GM10847 (cell line): Measurements from ENCODE around the gene SLC1A7.

ENCODE experiments used
- POLR2A ChIP-seq: IDR thresholded peaks from 2 replicates; pipeline ENCODE4 v1.6.1; 2011; ENCODE audit not compliant: insufficient read length; ENCODE audit errors: extremely low read depth

SLC1A7 gene

DNA sequence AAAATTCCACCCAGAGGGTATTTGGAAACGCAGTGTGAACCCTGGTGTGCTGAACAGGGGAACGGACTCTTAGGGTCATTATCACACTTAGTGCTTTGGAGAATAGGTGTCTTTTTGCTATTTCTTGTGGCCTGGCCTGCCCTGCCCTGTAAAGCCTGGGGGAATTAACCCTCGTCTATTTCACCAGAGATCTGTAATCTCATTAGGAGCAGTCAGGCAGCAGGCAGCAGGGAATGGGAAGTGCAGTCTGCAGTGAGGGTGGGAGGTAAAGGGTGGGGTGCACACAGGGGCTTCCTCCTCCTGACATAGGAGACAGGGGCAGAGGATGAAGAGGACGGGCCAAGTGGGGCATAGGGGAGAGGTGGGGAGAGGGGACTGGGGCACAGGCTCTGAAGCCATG lies 1.1 kb upstream of the SLC1A7 start:
- TF ChIP-seq POLR2A, result no peak

DNA sequence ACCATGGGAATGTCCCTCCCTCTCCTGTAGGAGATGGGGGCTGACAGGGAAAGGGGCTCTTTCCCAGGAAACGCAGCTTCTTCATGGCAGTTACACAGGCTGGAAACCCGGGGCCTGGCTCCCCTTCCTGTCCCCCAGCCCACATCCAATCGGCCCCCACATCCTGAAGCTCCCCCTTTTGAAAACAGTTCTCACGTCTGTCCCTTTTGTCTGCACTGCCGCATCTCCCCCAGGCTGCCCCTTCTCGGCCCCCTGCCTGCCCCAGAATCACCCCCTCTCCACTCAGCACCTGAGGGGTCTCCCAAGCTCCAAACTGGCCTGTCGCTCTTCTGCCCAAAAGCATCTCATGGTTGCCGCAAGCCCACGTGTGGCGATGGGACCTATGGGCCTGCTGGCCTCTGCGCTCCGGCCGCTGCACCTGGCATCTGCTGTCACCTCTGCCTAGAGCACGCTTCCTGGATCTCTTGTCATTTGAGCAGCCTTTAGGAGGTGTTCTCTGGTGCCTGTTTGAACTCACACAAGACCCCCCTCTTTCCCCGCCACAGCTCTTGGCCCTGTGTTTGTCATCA lies 867 bp downstream of the SLC1A7 start:
- TF ChIP-seq POLR2A, result no peak

GRCh38 chr1:53140451-53140850 lies 2.0 kb downstream of the SLC1A7 start:
- no peak for TF ChIP-seq POLR2A

- no peak for TF ChIP-seq POLR2A
These were observed 2.5 kb downstream of the SLC1A7 start for GRCh38 chr1:53139951-53140361.

- TF ChIP-seq POLR2A, result no peak
These were observed 3.2 kb downstream of the SLC1A7 start for GRCh38 chr1:53138991-53139884.

- no peak for TF ChIP-seq POLR2A
These were observed 4.7 kb downstream of the SLC1A7 start for GRCh38 chr1:53137729-53138128.

DNA sequence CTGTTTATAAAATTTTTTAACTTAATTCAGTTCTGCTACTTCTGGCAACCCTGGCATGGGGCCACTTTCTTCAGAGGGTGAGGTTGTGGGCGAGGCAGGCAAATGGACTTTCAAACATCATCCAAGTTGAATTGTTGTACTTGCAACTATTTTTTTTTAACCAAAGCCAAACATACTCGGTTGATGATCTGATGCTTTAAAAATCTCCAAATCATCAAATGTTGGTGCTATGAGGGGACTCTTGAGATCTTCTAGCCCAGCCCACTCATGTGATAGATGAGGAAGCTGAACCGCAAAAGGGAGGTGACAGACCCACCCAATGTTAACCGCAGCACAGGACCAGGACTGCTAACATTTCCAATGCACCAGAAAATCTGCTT lies 6.7 kb downstream of the SLC1A7 start:
- no peak for TF ChIP-seq POLR2A

- TF ChIP-seq POLR2A, result no peak
These were observed 7.3 kb downstream of the SLC1A7 start for GRCh38 chr1:53134961-53135734.

DNA sequence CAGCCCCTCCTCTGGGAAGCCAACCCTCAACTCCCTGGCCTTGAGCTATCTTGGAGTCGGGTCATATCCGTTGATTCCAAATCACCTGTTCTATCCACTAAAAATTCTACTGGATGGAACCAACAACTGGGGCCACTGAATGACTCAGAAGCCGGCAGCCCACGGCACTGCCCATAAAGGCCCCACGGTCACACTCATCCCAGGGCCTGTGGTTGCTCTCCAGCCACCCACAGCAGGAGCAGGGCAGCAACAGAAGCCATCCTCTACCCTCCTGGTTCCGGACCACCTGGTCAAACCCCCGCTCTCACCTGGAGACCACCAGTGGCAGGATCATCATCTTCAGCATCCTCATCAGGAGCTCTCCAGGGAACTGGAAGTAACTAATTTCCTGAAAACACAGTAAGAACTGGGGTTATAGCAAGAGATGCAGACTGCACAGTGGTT lies 8.4 kb downstream of the SLC1A7 start:
- TF ChIP-seq POLR2A, result no peak

DNA sequence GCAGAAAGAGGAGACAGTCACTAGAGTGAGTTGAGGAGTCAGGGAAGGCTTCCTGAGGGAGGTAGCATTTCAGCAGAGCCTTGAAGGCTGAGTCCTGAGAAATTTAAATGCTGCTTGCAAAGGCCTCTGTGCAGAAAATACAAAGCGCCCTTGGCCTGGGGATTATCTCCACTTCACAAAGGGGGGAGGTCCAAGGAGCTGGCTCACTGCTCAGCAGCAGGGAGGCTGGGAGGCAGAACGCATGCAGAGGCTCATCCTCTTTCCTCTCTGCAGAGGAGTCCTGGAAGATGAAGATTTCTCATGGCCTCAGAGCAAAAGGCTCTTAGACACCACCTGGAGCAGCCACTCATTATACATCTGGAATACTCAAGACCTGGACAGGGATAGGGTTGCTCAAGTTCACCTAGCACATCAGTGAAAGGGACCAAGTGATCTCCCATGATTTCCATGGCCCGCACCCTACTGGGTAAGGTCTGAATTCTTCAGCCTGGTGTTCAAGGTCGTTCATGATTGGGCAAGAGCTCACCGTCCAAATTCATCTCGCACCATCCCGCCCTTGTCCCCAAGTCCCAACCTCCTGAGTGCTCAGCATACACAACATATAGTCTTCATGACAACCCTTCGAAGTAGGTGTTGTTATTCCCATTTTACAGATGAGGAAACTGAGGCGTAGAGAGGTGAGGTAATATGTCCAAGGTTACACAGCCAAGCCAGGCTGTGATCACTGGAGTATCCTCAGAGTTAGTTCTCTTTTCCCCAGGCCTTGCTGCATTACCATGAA lies 9.0 kb downstream of the SLC1A7 start:
- TF ChIP-seq POLR2A, result no peak

GRCh38 chr1:53132176-53132575 lies 10.3 kb downstream of the SLC1A7 start:
- TF ChIP-seq POLR2A, result no peak

GRCh38 chr1:53131590-53131938 lies 10.9 kb downstream of the SLC1A7 start:
- TF ChIP-seq POLR2A, result no peak

GRCh38 chr1:53130878-53131589 lies 11.4 kb downstream of the SLC1A7 start:
- no peak for TF ChIP-seq POLR2A

GRCh38 chr1:53130598-53130877 lies 11.9 kb downstream of the SLC1A7 start:
- TF ChIP-seq POLR2A, result no peak

GRCh38 chr1:53129891-53130597 lies 12.4 kb downstream of the SLC1A7 start:
- no peak for TF ChIP-seq POLR2A

- TF ChIP-seq POLR2A, result no peak
These were observed 14.0 kb downstream of the SLC1A7 start for GRCh38 chr1:53128401-53128800.
